Endothelial cell of umbilical vein (primary cell): ENCODE results near the gene RRP15.

Experiments used
- CTCF ChIP-seq, 2 donors: IDR thresholded peaks; 1 replicate in 1 of 2; 2 replicates in 1 of 2; pipeline ENCODE4 v1.5.1; 2011; ENCODE audit warnings: low read length in 2 of 2, mild to moderate bottlenecking in 2 of 2, moderate library complexity in 2 of 2, control low read depth in 1 of 2, inconsistent platforms in 1 of 2, low read depth in 1 of 2; ENCODE audit not compliant: insufficient read depth in 1 of 2; ENCODE audit errors: extremely low read depth in 1 of 2
- EZH2 ChIP-seq: IDR thresholded peaks from 2 replicates; pipeline ENCODE4 v1.6.1; 2012; ENCODE audit warnings: borderline replicate concordance, low read depth, mild to moderate bottlenecking, moderate library complexity, low read length, inconsistent platforms; ENCODE audit not compliant: severe bottlenecking
- FOS ChIP-seq: IDR thresholded peaks from 2 replicates; pipeline ENCODE4 v1.6.1; 2011; ENCODE audit warnings: mild to moderate bottlenecking, low read length, moderate library complexity, borderline replicate concordance; ENCODE audit not compliant: insufficient read depth
- GATA2 ChIP-seq: IDR thresholded peaks from 2 replicates; pipeline ENCODE4 v1.7.0; 2011; ENCODE audit warnings: low read depth, mild to moderate bottlenecking, moderate library complexity, mixed read lengths, low read length; ENCODE audit not compliant: insufficient read length, insufficient read depth
- JUN ChIP-seq: IDR thresholded peaks from 2 replicates; pipeline ENCODE4 v1.6.1; 2011; ENCODE audit warnings: borderline replicate concordance, low read depth; ENCODE audit not compliant: insufficient read length, insufficient read depth
- MAX ChIP-seq: IDR thresholded peaks from 2 replicates; pipeline ENCODE4 v1.6.1; 2011; ENCODE audit not compliant: insufficient read depth, insufficient read length
- POLR2A ChIP-seq: IDR thresholded peaks from 2 replicates; pipeline ENCODE4 v1.6.1; 2012; ENCODE audit warnings: low read depth, mild to moderate bottlenecking, control low read depth, low read length
- POLR2AphosphoS5 ChIP-seq: IDR thresholded peaks from 2 replicates; pipeline ENCODE4 v1.6.1; 2012; ENCODE audit warnings: low read depth, mild to moderate bottlenecking, control low read depth, low read length, moderate library complexity; ENCODE audit not compliant: insufficient read depth

GRCh38 chr1:218255090-218255489 lies 30.0 kb upstream of the RRP15 start:
- TF ChIP-seq CTCF (IDR thresholded peaks at IDR 0.05; ENCODE audit: extremely low read depth in 1 of 2, insufficient read depth in 1 of 2, low read depth in 1 of 2, low read length in 2 of 2) (no peak), POLR2AphosphoS5 (no peak), EZH2 (no peak), POLR2A (no peak), MAX (no peak), GATA2 (no peak), FOS (no peak), JUN (no peak)
